T-helper 17 cell (primary cell): ENCODE measurements around the gene CYTH1. TPM values are rescaled to one million over a fixed set of nuclear protein-coding genes. Genes with fewer than 3 reads are reported as not detected.

Experiments used
- ATAC-seq: fragments of 150-1000 bp; cut with Tn5 transposase; 2 replicates; pipeline ENCODE4 v1.10.0; 2021; ENCODE audit warnings: mild to moderate bottlenecking, moderate library complexity
- DNase-seq, 3 donors: peaks; one replicate each; pipeline versions ENCODE4 v3.0.0 to v3.0.0-alpha.2; 2020 to 2021
- H3K9me3 ChIP-seq: one replicate; pipeline ENCODE4 v1.7.0; 2013; ENCODE audit warnings: low read length, mild to moderate bottlenecking; ENCODE audit not compliant: control insufficient read depth, poor library complexity, severe bottlenecking
- H3K27ac Mint-ChIP-seq: one replicate; pipeline ENCODE4 v1.8.0; 2022; ENCODE audit warnings: mild to moderate bottlenecking, moderate library complexity, mixed read lengths
- H3K27me3 Mint-ChIP-seq: one replicate; pipeline ENCODE4 v1.8.0; 2022; ENCODE audit warnings: mixed read lengths
- H3K36me3 Mint-ChIP-seq: one replicate; pipeline ENCODE4 v1.8.0; 2022; ENCODE audit warnings: low read depth, mixed read lengths
- H3K4me1 Mint-ChIP-seq: one replicate; pipeline ENCODE4 v1.8.0; 2022; ENCODE audit warnings: mild to moderate bottlenecking, mixed read lengths
- H3K4me3 Mint-ChIP-seq: one replicate; pipeline ENCODE4 v1.8.0; 2022; ENCODE audit warnings: mild to moderate bottlenecking, moderate library complexity, mixed read lengths
- total RNA-seq, 4 donors: library from RNA in 2 of 4; stranded (reverse) in 2 of 4; gene quantifications; one replicate each; pipeline ENCODE4 v1.2.3 and lab custom pipeline; 2022 to 2026

The CYTH1 gene
- total RNA-seq, 2 donors from 2014 or later = 462 to 497 TPM

DNA sequence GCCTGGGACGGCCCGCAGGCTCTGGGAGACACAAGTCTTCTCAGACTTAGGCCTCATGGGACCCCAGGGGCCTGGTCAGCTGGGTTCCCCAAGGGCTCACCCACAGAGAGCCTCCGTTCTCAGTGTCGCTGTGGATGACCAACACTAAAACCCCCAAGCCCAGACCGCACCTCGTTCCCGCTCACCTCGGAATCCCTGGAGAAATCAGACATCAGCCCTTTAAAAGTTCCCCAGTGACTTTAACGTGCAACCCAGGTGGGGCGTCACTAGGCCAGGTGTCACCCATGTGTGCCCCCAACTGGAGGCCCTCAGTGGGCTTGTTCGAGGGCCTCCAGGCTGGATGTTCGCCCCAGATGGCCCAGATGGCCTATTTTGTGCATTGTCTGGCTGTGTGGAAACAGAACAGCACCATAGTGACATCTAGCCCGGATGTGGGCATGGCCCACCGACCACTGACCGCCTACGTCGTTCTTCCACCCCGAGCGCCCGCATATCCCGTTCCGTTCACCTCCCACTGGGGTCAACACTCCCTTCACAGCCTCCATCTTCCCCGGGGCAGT lies 152.6 kb downstream of the CYTH1 start:
- Mint-ChIP-seq H3K27me3 (no peaks in the 10 kb centered on the region), H3K27ac (no peak overlapping the region), H3K36me3 (no peaks in the 10 kb centered on the region), H3K4me1 (peaks cover 15% of the 10 kb centered on the region), H3K4me3 (no peak overlapping the region)
- DNase-seq (no peak), ATAC-seq (no peak)
- no peaks in the 10 kb centered on the region for H3K9me3 ChIP-seq

- no peaks in the 10 kb centered on the region for H3K9me3 ChIP-seq
- ATAC-seq (no peak), DNase-seq (no peak)
- Mint-ChIP-seq H3K4me3 (no peak overlapping the region), H3K36me3 (no peaks in the 10 kb centered on the region), H3K27ac (no peak overlapping the region), H3K27me3 (no peaks in the 10 kb centered on the region), H3K4me1 (peaks cover 15% of the 10 kb centered on the region)
These were observed 153.3 kb downstream of the CYTH1 start for GRCh38 chr17:78628547-78629435.

- Mint-ChIP-seq H3K27me3 (no peaks in the 10 kb centered on the region), H3K36me3 (no peaks in the 10 kb centered on the region), H3K27ac (no peak overlapping the region), H3K4me1 (no peaks in the 10 kb centered on the region), H3K4me3 (no peak overlapping the region)
- ATAC-seq (no peak), DNase-seq (no peak)
- no peaks in the 10 kb centered on the region for H3K9me3 ChIP-seq
These were observed 157.5 kb downstream of the CYTH1 start for GRCh38 chr17:78624324-78625151.

Other genes starting within 250 kb of the CYTH1 start
- gene DNAH17, start 204.9 kb downstream of the CYTH1 start, total RNA-seq = under 1 TPM; 0.21 to 0.87 TPM
- gene USP36, start 58.5 kb upstream of the CYTH1 start, total RNA-seq = 100 to 1,000 TPM; 418 to 474 TPM
- gene CEP295NL, start 120.9 kb upstream of the CYTH1 start, total RNA-seq = 1 to 10 TPM; 2.0 to 2.9 TPM
- 1 to 10 TPM; 4.1 to 6.7 TPM for gene TIMP2, start 143.1 kb upstream of the CYTH1 start, total RNA-seq
- gene LGALS3BP, start 197.7 kb upstream of the CYTH1 start, total RNA-seq = 10 to 100 TPM; 31.7 to 45.2 TPM
- 10 to 100 TPM; 47.8 to 50.2 TPM for gene CANT1, start 227.5 kb upstream of the CYTH1 start, total RNA-seq
- gene C1QTNF1, start 241.9 kb upstream of the CYTH1 start, total RNA-seq = under 1 TPM in 1 of 2 donors, not detected in 1; 0.13 TPM